IMR-90 (cell line): ENCODE results near the gene ESYT3. TPM values are rescaled to one million over a fixed set of nuclear protein-coding genes. Genes with fewer than 3 reads are reported as not detected.

ENCODE experiments used
- ATAC-seq: fragments of 200-7000 bp; cut with Tn5 transposase; 2 replicates; pipeline ENCODE4 v1.9.1; 2020; ENCODE audit warnings: low read depth, mild to moderate bottlenecking, moderate library complexity
- BruUV-seq: library from RNA; stranded (reverse); fragments of 400-500 nt; replicated peaks from 2 replicates; lab custom pipeline; 2021; lab: Mats Ljungman, UMichigan
- CTCF ChIA-PET: fragments of 300-600 bp; formaldehyde crosslinking; extraction: SDS; loops from one replicate; lab custom pipeline; 2021; ENCODE audit warnings: antibody characterized with exemption; lab: Yijun Ruan, JAX
- POLR2A ChIA-PET: fragments of 300-600 bp; sonication (Branson Sonifier 250); formaldehyde crosslinking; loops from one replicate; lab custom pipeline; 2022; ENCODE audit warnings: antibody characterized with exemption; ENCODE audit not compliant: unreplicated experiment; lab: Charles Lee
- DNase-seq: peaks from one replicate; pipeline ENCODE4 v3.0.0; 2013
- H2AFZ ChIP-seq: replicated peaks from 2 replicates; pipeline ENCODE3; 2013; ENCODE audit warnings: low read length, mild to moderate bottlenecking; ENCODE audit not compliant: poor library complexity
- H2AK5ac ChIP-seq: 2 replicates; pipeline ENCODE4 v1.6.1; 2013; ENCODE audit warnings: low read depth, low read length, inconsistent platforms
- H2AK9ac ChIP-seq: replicated peaks from 2 replicates; pipeline ENCODE3; 2013; ENCODE audit warnings: mild to moderate bottlenecking, low read depth, low read length, moderate library complexity; ENCODE audit not compliant: poor library complexity
- H2BK120ac ChIP-seq: 2 replicates; pipeline ENCODE4 v1.6.1; 2013; ENCODE audit warnings: low read depth, low read length, inconsistent platforms
- H2BK15ac ChIP-seq: 3 replicates; pipeline ENCODE4 v1.6.1; 2013; ENCODE audit warnings: low read depth, low read length, inconsistent platforms
- H2BK20ac ChIP-seq: 2 replicates; pipeline ENCODE4 v1.6.1; 2013; ENCODE audit warnings: low read depth, mild to moderate bottlenecking, inconsistent platforms, low read length, moderate library complexity
- H2BK5ac ChIP-seq: 2 replicates; pipeline ENCODE4 v1.6.1; 2013; ENCODE audit warnings: mild to moderate bottlenecking, low read depth, low read length, inconsistent platforms; ENCODE audit not compliant: poor library complexity, severe bottlenecking
- H3K14ac ChIP-seq: replicated peaks from 2 replicates; pipeline ENCODE4 v1.6.1; 2013; ENCODE audit warnings: low read depth, low read length, inconsistent platforms
- H3K18ac ChIP-seq: 2 replicates; pipeline ENCODE4 v1.6.1; 2013; ENCODE audit warnings: low read depth, low read length, control low read depth
- H3K23ac ChIP-seq: 2 replicates; pipeline ENCODE4 v1.6.1; 2013; ENCODE audit warnings: low read depth, low read length, inconsistent platforms
- H3K27ac ChIP-seq: 2 replicates; pipeline ENCODE4 v1.5.1; 2013; ENCODE audit warnings: mild to moderate bottlenecking, control low read depth, low read length; ENCODE audit not compliant: insufficient read depth
- H3K27me3 ChIP-seq: 2 replicates; pipeline ENCODE4 v1.6.1; 2013; ENCODE audit warnings: low read length; ENCODE audit not compliant: control insufficient read depth, insufficient read depth
- H3K36me3 ChIP-seq: 2 replicates; pipeline ENCODE4 v1.6.1; 2013; ENCODE audit warnings: low read length, mixed read lengths; ENCODE audit not compliant: control insufficient read depth, insufficient read depth
- H3K4ac ChIP-seq: 2 replicates; pipeline ENCODE4 v1.6.1; 2013; ENCODE audit warnings: low read depth, low read length, inconsistent platforms
- H3K4me1 ChIP-seq: 2 replicates; pipeline ENCODE4 v1.6.1; 2013; ENCODE audit warnings: low read length, mixed read lengths; ENCODE audit not compliant: control insufficient read depth, insufficient read depth
- H3K4me2 ChIP-seq: 2 replicates; pipeline ENCODE4 v1.6.1; 2013; ENCODE audit warnings: low read depth, mild to moderate bottlenecking, control low read depth, low read length, moderate library complexity
- H3K4me3 ChIP-seq: 2 replicates; pipeline ENCODE4 v1.5.1; 2013; ENCODE audit warnings: low read depth, mild to moderate bottlenecking, control low read depth, low read length, moderate library complexity; ENCODE audit not compliant: insufficient read depth
- H3K56ac ChIP-seq: 2 replicates; pipeline ENCODE4 v1.6.1; 2013; ENCODE audit warnings: low read length, inconsistent platforms; ENCODE audit not compliant: insufficient read depth; ENCODE audit errors: extremely low read depth
- H3K79me1 ChIP-seq, 2 experiments: 2 replicates each; pipeline ENCODE4 v1.6.1; 2013; ENCODE audit warnings: low read length in 2 of 2, inconsistent platforms in 1 of 2, low read depth in 1 of 2
- H3K9ac ChIP-seq: 2 replicates; pipeline ENCODE4 v1.6.1; 2013; ENCODE audit warnings: low read depth, low read length, control low read depth
- H3K9me1 ChIP-seq: 2 replicates; pipeline ENCODE4 v1.6.1; 2013; ENCODE audit warnings: low read length, inconsistent platforms; ENCODE audit not compliant: insufficient read depth
- H3K9me3 ChIP-seq: 2 replicates; pipeline ENCODE4 v1.6.1; 2013; ENCODE audit warnings: low read length; ENCODE audit not compliant: control insufficient read depth, insufficient read depth
- H4K20me1 ChIP-seq: 2 replicates; pipeline ENCODE4 v1.6.1; 2013; ENCODE audit warnings: low read length, inconsistent platforms; ENCODE audit not compliant: insufficient read depth
- H4K5ac ChIP-seq: 2 replicates; pipeline ENCODE4 v1.6.1; 2013; ENCODE audit warnings: mild to moderate bottlenecking, low read depth, low read length, control low read depth
- H4K8ac ChIP-seq, 2 experiments: 2 replicates each; pipeline ENCODE4 v1.6.1; 2013; ENCODE audit warnings: low read depth in 2 of 2, low read length in 2 of 2, control low read depth in 1 of 2, inconsistent platforms in 1 of 2
- H4K91ac ChIP-seq: 2 replicates; pipeline ENCODE4 v1.6.1; 2013; ENCODE audit warnings: low read depth, low read length, inconsistent platforms; ENCODE audit not compliant: insufficient read depth
- BHLHE40 ChIP-seq: fragments of 150-350 bp; IDR thresholded peaks from 2 replicates; pipeline ENCODE4 v1.6.1; 2016; ENCODE audit warnings: mild to moderate bottlenecking, low read depth, low read length
- CEBPB ChIP-seq: IDR thresholded peaks from 2 replicates; pipeline ENCODE4 v1.6.1; 2012; ENCODE audit warnings: low read depth, low read length, improper control_type of control experiment
- CHD1 ChIP-seq: IDR thresholded peaks from 2 replicates; pipeline ENCODE4 v1.6.1; 2012; ENCODE audit warnings: low read depth, low read length, improper control_type of control experiment
- FOS ChIP-seq: fragments of 150-350 bp; IDR thresholded peaks from 2 replicates; pipeline ENCODE4 v1.6.1; 2016; ENCODE audit warnings: low read depth, low read length
- MAFK ChIP-seq: IDR thresholded peaks from 2 replicates; pipeline ENCODE4 v1.6.1; 2012; ENCODE audit warnings: low read depth, low read length, improper control_type of control experiment
- MAZ ChIP-seq: IDR thresholded peaks from 2 replicates; pipeline ENCODE4 v1.6.1; 2012; ENCODE audit warnings: low read depth, mild to moderate bottlenecking, low read length, improper control_type of control experiment, moderate library complexity, borderline replicate concordance
- MXI1 ChIP-seq: IDR thresholded peaks from 2 replicates; pipeline ENCODE4 v1.6.1; 2012; ENCODE audit warnings: low read depth, mild to moderate bottlenecking, low read length, moderate library complexity, borderline replicate concordance
- POLR2A ChIP-seq: IDR thresholded peaks from 2 replicates; pipeline ENCODE4 v1.6.1; 2012; ENCODE audit warnings: mild to moderate bottlenecking, low read depth, low read length
- RAD21 ChIP-seq: IDR thresholded peaks from 2 replicates; pipeline ENCODE4 v1.6.1; 2012; ENCODE audit warnings: low read length, improper control_type of control experiment
- RCOR1 ChIP-seq: IDR thresholded peaks from 2 replicates; pipeline ENCODE4 v1.6.1; 2012; ENCODE audit warnings: mild to moderate bottlenecking, low read length, improper control_type of control experiment; ENCODE audit not compliant: insufficient replicate concordance
- RFX5 ChIP-seq: IDR thresholded peaks from 2 replicates; pipeline ENCODE4 v1.8.0; 2012; ENCODE audit warnings: low read depth, mild to moderate bottlenecking, low read length, moderate library complexity
- SMC3 ChIP-seq: fragments of 150-350 bp; IDR thresholded peaks from 2 replicates; pipeline ENCODE4 v1.6.1; 2016; ENCODE audit warnings: low read depth, mild to moderate bottlenecking, antibody characterized with exemption, low read length, moderate library complexity
- WGBS, 2 experiments: methylation state at CpG; one replicate each; pipeline versions ENCODE4 v1.1.5 to v1.1.7; 2013; ENCODE audit warnings: missing lambda C conversion rate in 2 of 2; ENCODE audit not compliant: insufficient read length in 1 of 2; ENCODE audit errors: extremely low coverage in 2 of 2; 5-methylcytosine and 5-hydroxymethylcytosine counted together
- dilution Hi-C: fragments of 300-500 bp; cut with HindIII; formaldehyde crosslinking; loops from one replicate; pipeline ENCODE4 v1.14.3; 2018; ENCODE audit warnings: low sequenced_read_pairs; ENCODE audit not compliant: unreplicated experiment
- in situ Hi-C: fragments of 300-500 bp; cut with MboI; formaldehyde crosslinking; loops from 3 replicates; pipeline ENCODE4 v1.14.3; 2019; ENCODE audit warnings: low sequenced_read_pairs, inconsistent platforms, mixed read lengths
- intact Hi-C: fragments of 100-400 bp; cut with micrococcal nuclease; formaldehyde crosslinking; loops from 2 replicates; pipeline ENCODE4 v1.10.0; 2022
- polyA plus RNA-seq, 3 experiments: library from polyadenylated mRNA; depleted of rRNA; stranded (reverse); fragments of >200 nt; gene quantifications; 2 replicates each; pipeline ENCODE4 v1.2.3, GENCODE V29; 2012; ENCODE audit warnings: low replicate concordance in 1 of 3
- total RNA-seq: library from RNA; depleted of rRNA; stranded (reverse); fragments of >200 nt; gene quantifications from 2 replicates; pipeline ENCODE4 v1.2.3, GENCODE V29; 2012
- TF ChIP-seq, protein P1 (sequence below): fragments of 150-350 bp; IDR thresholded peaks from 2 replicates; pipeline ENCODE4 v1.6.1; 2017; ENCODE audit warnings: mild to moderate bottlenecking, antibody characterized with exemption, low read length, low read depth
- TF ChIP-seq, protein P2 (sequence below): fragments of 150-350 bp; IDR thresholded peaks from 2 replicates; pipeline ENCODE4 v1.6.1; 2016; ENCODE audit warnings: low read depth, mild to moderate bottlenecking, low read length, moderate library complexity, borderline replicate concordance

The ESYT3 gene
- total and polyA plus RNA-seq, 2 of the 4 experiments (the other 2 are of a cell fraction) = under 0.01 to 0.02 TPM

DNA sequence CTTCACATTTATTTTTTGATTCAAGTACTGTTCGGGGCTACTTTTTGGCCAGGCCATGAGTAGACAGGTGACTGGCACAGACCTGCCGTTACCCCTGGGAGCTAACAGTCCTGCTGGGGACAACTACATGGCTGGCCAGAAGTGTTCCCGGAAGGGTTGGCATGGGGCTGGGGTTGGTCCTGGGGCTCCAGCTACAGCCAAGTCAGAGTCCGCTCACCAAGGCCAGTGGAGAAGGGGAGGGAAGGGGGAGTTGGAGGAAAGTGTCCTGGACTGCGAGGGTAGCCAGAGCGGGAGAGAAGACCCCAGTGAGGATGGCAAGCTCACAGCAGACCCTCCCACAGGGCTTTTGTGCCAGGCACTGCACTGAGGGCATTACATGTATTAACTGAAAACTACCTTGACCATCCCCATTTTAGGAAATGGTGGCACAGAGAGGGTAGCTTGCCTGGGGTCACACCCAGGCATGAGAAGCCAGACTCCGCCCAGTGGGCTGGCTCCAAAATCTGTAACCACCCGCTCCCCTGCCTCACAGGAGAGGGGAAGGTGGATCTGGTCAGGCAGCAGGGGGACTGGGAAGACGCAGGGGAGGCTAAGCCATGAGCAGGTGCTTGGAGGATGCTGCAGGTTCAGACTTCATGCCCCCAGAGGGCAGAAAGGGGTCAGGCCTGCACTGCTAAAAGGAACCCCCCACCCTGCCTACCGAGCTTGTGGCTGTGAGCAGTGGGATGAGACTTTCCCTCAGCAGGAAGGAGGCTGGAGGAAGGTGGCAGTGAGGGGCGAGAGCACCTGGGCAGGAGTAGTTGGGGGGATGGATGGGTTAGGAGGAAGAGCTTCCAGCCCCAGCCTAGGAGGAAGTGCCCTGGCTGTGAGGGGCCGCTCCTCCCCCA, 38.3 kb upstream of the ESYT3 start (continued):
- no peak for TF ChIP-seq MXI1

DNA sequence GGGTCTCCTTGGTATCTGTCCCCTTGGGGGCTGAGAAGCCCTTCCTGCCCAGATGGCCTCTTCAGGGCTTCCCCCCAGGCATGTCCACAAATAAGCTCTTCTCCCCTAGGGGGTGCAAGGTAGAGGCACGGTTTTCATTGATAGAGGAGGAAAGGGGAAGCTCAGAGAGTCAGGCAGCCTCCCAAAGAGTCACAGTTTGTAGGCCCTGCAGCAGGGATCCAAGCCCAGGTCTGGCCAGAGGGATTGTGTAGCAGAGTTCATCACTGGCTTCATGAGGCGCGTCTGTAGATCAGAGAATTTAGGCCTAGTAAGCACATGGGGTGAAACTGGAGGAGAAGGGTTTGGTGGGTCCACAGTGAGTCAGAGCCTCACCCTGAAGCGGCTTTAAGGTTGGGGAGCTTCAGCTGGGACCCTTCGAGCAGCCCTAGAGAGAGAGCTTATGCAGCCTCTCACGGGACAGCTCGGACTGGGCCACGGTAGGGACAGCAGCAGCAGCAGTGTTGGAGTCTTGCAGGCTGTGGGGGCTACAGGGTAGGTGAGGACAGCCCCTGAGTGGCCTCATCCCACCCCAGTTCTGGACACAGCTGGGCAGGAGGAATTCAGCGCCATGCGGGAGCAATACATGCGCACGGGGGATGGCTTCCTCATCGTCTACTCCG, 37.5 kb upstream of the ESYT3 start:
- Histone ChIP-seq H2AFZ (no peak overlapping the region), H3K9ac (no peak overlapping the region), H3K4me3 (no peak overlapping the region), H3K9me1 (no peaks in the 10 kb centered on the region; the same call in 1 of the 2 replicates), H2BK20ac (no peak overlapping the region), H3K4ac (no peak overlapping the region), H3K18ac (no peak overlapping the region), H3K9me3 (no peaks in the 10 kb centered on the region), H2AK5ac (no peak overlapping the region), H2BK120ac (no peak overlapping the region), H2AK9ac (no peak overlapping the region), H4K91ac (no peak overlapping the region), H3K56ac (no peak overlapping the region), H4K5ac (no peak overlapping the region), H3K14ac (no peak overlapping the region), H3K27ac (no peak overlapping the region), H3K36me3 (peaks cover 15% of the 10 kb centered on the region), H3K23ac (no peak overlapping the region), H2BK15ac (no peak overlapping the region), H3K79me1 (peaks cover 5 to 28% of the 10 kb centered on the region in 2 experiments; a peak in 2 of 4 replicates), H4K20me1 (no peaks in the 10 kb centered on the region; the same call in 1 of the 2 replicates), H3K4me2 (no peak overlapping the region), H2BK5ac (no peak overlapping the region), H4K8ac (no peak overlapping the region), H3K4me1 (no peaks in the 10 kb centered on the region), H3K27me3 (no peaks in the 10 kb centered on the region)
- in situ Hi-C loops (no loop called here), dilution Hi-C loops (no loop called here), intact Hi-C loops (no loop called here)
- DNase-seq = no peak
- POLR2A ChIA-PET = no interaction called here
- 100% methylated on average over 8 of the region's 14 CpGs; no CpG with 5 or more reads in 1 of the 2 experiments for WGBS, 2 experiments
- ATAC-seq = no peak
- CTCF ChIA-PET = interaction anchor here (1.3 to 1.5 kb wide), 2 partner anchors 15 to 21 kb away, joined by 3 to 8 read pairs; no protein-coding TSS in a partner anchor
- BruUV-seq = no TSS peak
- TF ChIP-seq RCOR1 (no peak), MAFK (no peak), RFX5 (no peak), POLR2A (no peak), MAZ (no peak), CHD1 (no peak), BHLHE40 (no peak), RAD21 (no peak), SMC3 (no peak), CEBPB (no peak), FOS (no peak), MXI1 (no peak)
- TF ChIP-seq, protein P1, sequence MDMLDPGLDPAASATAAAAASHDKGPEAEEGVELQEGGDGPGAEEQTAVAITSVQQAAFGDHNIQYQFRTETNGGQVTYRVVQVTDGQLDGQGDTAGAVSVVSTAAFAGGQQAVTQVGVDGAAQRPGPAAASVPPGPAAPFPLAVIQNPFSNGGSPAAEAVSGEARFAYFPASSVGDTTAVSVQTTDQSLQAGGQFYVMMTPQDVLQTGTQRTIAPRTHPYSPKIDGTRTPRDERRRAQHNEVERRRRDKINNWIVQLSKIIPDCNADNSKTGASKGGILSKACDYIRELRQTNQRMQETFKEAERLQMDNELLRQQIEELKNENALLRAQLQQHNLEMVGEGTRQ = no peak
- TF ChIP-seq, protein P2, sequence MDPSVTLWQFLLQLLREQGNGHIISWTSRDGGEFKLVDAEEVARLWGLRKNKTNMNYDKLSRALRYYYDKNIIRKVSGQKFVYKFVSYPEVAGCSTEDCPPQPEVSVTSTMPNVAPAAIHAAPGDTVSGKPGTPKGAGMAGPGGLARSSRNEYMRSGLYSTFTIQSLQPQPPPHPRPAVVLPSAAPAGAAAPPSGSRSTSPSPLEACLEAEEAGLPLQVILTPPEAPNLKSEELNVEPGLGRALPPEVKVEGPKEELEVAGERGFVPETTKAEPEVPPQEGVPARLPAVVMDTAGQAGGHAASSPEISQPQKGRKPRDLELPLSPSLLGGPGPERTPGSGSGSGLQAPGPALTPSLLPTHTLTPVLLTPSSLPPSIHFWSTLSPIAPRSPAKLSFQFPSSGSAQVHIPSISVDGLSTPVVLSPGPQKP = no peak
